ENCODE results near the gene MAD1L1.
A peak's percentile ranks its signal among the peaks of the same experiment; 100 is the strongest.

The MAD1L1 gene

GRCh38 chr7:2112261-2113198 lies 120.2 kb downstream of the MAD1L1 start:
- DNase-seq = no peak

DNA sequence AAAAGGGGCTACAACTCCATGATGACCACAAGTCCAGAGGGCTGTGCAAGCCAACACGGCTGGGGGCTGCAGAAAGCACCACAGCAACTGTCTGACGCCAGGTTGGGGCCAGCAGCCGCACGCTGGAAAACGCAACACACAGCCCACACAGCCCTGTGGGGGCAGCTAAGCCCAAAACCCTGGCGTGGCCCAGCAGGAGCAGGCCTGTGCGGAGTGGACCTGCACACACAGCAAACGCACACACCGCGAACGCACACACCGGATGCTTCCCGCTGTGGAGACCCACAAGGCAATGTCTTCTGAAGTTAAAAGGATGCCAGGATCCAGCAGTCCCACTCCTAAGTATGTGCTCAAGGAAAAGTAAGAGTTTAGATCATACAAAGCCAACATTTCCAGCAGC lies 121.2 kb downstream of the MAD1L1 start:
- DNase-seq = no peak

- DNase-seq = no peak
Measured at GRCh38 chr7:2110610-2111396, 121.9 kb downstream of the MAD1L1 start.

GRCh38 chr7:2109936-2110609 lies 122.7 kb downstream of the MAD1L1 start:
- peak; percentile 70 to 77 for DNase-seq

DNA sequence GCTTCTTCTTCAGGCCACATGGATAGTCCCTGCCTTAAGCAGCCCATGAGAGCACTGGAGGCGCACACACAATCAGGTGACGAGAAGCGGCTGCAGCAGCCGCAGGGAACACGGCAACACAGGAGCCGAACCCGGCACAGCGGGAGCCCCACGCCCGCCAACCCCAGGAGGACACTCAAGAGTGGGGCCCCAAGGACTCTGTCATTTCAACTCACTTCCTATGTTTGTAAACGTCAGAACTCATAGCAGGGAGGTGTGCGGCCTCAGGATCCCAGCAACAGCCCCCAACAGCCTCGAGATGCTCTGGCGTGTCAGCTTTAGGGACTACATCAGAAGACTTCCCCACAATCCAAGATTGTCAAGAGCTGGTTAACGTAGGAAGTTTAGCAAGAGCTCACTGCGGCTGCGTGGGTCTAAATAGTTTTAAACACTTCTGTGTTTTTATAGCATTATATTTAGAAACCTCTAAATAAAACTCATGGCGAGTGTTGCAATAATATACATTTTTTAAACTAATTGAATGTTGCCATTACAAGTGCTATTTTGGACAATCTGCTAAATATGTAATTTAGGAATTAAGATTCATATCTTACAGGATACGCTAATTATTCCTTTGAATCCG lies 123.4 kb downstream of the MAD1L1 start:
- no peak for DNase-seq

GRCh38 chr7:2108501-2109250 lies 124.1 kb downstream of the MAD1L1 start:
- DNase-seq = no peak

- no peak for DNase-seq
Measured at GRCh38 chr7:2108071-2108455, 124.7 kb downstream of the MAD1L1 start.

DNA sequence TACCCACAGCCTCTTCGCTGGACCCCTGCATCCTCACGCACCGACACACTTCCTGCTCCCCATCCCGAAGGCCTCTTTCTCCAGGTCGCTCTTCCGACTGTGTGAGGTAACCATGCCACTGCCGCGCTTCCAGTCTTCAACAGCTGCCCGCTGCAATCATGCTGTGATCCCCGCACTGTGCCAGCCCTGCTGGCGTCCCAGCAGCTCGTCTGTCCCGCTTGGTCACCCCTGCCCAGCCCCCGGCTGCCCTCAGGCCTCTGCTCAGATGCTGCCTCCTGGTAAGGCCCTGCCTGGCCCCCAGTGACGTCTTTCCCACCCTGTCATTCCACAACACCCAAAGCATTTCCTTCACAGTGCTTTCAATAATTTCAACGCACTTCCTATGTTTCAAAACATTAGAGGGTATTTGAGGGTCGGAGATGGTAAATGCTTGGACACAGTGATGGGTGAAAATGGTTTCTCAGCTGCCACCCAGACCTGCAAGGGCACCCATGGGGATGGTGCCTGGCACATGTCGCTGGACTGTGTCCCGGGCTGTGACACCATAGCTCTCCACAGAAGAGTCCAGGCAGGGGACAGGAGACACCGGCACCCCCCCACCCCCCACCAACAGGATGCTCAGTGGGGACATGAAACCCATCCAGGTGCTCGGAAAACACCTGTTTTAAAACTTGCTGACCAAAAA lies 125.2 kb downstream of the MAD1L1 start:
- DNase-seq = no peak

DNA sequence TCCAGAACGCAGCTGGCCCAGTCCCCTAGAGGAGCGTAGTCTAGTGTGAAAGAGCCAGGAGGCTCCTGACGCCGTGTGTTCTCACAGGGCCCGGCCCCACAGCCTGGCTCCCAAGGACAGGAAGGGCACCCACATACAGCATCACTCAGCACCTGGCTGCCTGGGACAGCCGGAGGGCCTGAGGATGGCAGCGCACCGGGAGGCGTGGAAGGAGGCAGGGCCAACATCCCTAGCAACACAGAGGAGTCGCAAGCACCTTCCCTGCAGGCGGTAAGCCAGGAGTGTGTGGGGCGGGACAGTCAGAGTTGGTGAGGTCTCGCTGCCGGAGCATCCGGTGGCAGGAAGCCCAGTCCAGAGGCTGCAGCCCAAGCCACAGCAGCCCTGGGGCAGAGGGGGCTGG lies 125.8 kb downstream of the MAD1L1 start:
- DNase-seq = no peak

DNA sequence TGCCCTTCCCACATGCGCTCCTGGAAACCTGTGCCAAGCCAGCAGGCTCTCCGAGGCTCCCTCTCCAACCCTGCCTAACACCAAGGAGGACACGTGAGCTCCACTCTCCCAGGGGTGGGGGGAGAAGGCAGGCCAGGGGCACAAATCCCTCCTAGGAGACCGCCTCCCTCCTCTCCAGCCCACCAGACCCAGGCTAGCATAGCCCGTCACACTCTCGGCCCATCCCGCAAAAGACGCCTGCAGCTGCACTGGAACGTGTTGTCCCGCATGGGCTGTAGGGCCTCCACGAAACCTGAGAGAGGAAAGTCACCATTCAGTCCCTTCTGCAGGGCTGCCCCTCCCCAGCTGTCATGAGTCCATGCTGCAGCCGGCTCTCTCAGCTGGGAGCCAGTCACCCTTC lies 126.3 kb downstream of the MAD1L1 start:
- no peak for DNase-seq

DNA sequence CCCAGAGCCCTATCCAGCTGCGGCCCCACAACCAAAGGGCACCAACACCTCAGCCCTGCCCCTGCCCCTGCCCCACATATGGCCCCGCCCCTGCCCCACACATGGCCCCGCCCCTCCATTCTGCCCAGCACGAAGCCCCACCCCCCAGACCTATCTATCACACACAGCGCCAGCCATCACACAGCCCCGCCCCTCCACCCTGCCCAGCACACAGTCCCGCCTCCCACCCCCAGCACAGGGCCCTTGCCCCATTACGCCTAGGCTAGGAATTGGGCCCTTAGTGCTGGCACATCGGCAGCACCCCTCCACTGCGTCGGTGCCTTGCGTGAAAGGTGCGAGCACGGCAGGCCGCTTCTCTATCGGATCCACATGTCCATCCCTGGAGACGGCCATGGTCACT lies 126.8 kb downstream of the MAD1L1 start:
- DNase-seq = peak in 1 of 2 donors; percentile 21

GRCh38 chr7:2105280-2105679 lies 127.5 kb downstream of the MAD1L1 start:
- DNase-seq = no peak

DNA sequence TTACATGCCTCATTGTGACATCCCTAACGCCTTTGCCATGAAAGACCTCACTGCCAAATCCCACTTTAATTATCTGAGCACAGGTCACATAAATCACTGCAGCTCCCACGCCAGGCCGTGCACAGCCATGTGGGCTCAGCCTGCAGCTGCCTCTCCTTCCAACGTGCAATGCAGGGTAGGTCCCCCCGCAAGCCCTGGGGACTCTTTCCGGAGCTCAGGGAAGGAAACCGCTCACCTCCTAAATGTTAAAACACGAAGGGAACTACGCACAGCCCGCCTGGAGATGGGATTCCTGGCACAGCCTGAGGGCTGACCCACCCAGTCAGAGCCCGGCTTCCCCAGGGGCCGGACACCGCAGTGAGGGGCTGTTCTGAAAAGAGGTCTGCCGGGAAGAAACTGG lies 128.0 kb downstream of the MAD1L1 start:
- no peak for DNase-seq

- peak; percentile 73 to 86 for DNase-seq
Measured at GRCh38 chr7:2104107-2104710, 128.5 kb downstream of the MAD1L1 start.

DNA sequence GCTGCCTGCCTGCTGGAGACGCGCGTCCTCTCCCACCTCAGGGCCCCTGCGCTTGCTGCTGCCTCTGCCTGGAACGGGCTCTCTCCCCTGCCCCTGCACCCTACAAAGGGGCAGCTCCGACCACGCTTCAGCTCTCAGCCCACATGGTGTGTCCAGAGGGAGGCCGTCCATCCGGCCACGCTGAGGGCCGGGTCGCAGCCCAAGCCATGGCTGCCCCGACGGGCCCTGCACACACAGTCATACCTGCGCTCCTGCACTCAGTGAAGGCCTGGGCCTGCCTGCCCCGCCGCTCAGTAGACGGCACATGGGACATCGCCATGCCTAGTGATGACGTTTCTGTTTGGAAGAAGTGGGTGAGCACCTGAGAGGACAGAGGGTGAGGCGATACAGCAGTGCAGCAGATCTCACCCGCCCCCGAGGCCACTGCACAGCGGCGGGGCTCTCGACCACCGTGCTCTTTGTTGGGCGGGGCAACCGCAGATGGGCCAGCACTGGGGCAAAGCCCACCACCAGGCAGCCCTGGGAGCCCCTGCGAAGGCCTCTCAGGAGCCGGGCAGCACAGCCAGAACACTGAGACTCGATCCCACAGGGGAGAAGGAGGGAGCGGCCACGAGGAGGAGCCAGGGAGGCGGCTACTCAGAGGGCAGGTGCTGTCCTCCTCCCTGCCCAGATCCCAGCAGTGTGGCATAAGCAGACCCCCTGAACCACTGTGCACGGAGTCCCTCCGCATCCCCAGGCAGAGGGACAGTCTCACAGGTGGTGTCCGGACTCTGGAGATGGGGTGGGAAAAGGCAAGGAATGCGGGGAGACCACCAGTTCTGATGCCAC lies 129.5 kb downstream of the MAD1L1 start:
- no peak for DNase-seq

DNA sequence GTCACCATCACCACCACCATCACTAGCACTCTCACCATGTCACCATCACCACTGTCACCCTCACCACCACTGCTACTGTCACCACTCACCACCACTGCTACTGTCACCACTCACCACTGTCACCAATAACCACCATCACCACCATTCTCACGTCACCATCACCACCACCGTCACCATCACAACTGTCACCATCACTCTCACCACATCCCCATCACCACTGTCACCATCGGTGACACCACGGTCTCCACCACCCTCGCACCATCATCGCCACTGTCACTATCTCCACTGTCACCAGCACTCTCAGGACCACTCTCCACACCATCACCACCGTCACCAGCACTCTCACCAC lies 130.4 kb downstream of the MAD1L1 start:
- DNase-seq = no peak

GRCh38 chr7:2101630-2102374 lies 130.9 kb downstream of the MAD1L1 start:
- no peak for DNase-seq

DNA sequence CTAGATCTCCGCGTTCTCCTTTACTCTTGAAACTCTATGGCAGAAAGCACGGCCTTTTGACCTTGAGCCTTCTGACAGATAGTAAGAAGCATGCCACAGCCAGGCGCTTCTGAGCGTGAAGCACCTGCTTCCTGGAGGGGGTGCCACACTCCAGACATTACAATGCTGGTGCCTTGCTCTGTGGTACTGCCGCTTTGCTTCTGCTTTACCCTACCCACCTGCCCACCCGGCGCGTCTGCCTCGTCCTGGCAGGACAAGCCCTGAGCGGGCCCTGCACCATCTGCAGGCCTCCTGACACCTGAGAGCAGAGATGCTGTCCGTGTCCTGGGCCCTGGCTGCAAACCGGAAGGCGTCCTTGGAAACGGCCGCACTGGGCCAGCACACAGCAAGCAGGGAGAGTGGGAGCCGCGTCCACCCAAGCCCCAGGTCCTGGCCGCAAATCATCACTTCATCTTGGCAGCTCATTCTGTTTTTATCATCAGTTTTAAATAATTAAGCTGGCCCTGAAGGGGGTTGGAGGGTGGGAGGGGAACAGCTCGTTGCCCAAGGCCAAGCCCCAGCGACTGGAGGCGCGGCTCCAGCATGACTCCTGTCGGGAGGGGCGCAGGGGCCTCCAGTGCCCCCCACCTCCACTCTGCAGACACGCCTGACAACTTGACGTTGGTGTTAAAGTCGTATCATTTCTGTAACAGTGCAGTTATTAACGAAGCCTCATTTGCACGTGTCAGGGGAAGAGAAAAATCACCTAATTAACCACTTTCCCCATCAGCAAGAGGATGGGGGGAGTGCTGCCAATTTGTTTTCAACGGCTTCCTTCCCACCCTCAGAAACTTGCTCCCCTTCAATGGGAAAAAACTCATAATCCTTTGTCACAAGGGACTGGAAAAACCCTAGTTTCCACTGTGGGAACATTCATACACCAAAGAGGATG lies 132.2 kb downstream of the MAD1L1 start:
- no peak for DNase-seq

Data from stimulated activated CD4-positive, alpha-beta T cell treated with anti-CD3 and anti-CD28 coated beads, Interleukin-2, amount 100 ng/mL, for 24 hours (primary cell).